IPS-18c (cell line): ENCODE results near the gene BLM.
"Not testable (repeated sequence)": the region's sequence is repeated elsewhere in the genome, so short reads cannot be mapped to it uniquely, and the experiment has no call there.

Source experiments
- H3K4me3 ChIP-seq: 2 replicates; pipeline ENCODE4 v1.7.0; 2013; ENCODE audit warnings: low read depth, mild to moderate bottlenecking, low read length, moderate library complexity; ENCODE audit not compliant: insufficient read depth
- H3K9me3 ChIP-seq: one replicate; pipeline ENCODE4 v1.6.1; 2013; ENCODE audit warnings: mild to moderate bottlenecking, low read length, moderate library complexity; ENCODE audit not compliant: control insufficient read depth, insufficient read depth

BLM gene

DNA sequence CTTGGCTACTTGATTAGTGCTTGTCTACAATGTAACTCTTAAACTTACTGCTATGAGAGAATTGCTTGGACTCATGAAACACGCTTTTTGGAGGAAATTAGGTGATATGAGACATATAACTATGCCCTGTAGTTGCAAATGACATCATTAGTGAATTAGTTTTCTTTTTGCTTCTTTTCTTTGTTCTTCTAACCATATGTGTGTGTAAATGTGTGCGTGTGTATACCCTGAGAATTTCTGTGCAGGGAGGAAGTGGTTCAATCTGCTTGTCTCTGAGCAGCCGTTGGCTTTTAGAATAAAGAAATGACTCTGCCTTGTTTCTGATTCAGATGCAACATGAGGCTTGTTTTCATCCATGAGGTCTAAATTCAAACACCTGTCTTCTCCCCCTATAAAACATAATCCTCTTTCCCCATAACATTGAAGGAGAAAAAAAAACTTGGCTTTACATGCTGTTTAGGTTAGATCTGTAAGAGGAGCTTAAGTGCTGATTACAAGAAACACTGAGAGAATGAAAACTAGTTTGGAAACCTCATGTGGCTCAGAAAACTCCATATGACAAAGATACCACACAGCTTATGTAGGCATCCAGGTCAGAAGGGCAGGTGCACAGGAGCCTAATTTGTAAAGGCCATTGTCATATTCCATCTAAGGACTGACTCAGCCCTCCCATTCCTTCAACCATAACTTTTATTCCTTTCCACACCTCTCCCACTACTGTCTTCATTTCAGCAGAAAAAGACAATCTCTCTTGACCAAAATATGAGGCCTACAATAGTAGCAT, 30.5 kb upstream of the BLM start:
- H3K4me3 ChIP-seq = no peak overlapping the region
- H3K9me3 ChIP-seq = no peaks in the 10 kb centered on the region

- not testable (repeated sequence) for H3K4me3 ChIP-seq
Measured at GRCh38 chr15:90689326-90689961, 27.7 kb upstream of the BLM start.

GRCh38 chr15:90690585-90690984, 26.6 kb upstream of the BLM start:
- Histone ChIP-seq H3K9me3 (no peaks in the 10 kb centered on the region), H3K4me3 (no peak overlapping the region)

More at GRCh38 chr15:90689326-90689961, 27.7 kb upstream of the BLM start:
- not testable (repeated sequence) for H3K9me3 ChIP-seq

- Histone ChIP-seq H3K4me3 (no peak overlapping the region), H3K9me3 (no peaks in the 10 kb centered on the region)
Measured at GRCh38 chr15:90691369-90691768, 25.8 kb upstream of the BLM start.

DNA sequence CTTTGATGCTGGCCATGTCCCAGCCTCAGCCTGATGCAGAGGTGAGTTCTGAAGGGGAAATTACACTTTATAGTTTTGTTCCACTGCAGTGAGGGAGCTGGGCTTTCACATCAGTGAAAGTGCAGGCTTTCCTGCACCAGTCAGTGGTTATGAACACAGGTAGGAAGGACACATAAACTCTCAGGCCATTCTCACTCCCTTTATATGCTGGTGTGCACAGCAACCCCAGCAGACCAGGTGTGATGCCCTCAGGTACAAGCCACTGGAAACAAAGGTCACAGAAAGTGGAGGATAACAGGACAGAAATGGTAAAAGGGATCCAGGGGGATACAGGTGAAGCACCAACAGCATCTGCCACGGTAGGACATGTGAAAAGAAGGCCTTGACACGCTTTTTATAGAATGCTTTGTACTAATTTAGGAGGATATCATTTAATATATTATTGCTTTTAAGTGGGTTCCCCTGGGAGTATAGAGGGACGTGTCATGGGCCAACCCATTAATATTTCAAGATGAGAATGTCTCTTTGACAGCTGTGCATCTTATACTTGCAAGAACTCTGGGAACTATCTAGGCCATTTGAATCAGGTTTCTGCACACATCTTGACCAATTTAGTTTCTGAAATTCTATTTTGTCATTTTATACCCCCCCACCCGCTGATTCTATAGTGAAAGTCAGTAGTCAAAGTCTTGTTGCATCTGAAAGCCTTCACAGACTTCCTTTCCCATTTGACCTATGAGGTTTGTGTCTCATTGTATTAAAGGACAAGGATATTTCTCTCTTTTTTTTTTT, 25.0 kb upstream of the BLM start:
- no peaks in the 10 kb centered on the region for H3K9me3 ChIP-seq
- H3K4me3 ChIP-seq = no peak overlapping the region

DNA sequence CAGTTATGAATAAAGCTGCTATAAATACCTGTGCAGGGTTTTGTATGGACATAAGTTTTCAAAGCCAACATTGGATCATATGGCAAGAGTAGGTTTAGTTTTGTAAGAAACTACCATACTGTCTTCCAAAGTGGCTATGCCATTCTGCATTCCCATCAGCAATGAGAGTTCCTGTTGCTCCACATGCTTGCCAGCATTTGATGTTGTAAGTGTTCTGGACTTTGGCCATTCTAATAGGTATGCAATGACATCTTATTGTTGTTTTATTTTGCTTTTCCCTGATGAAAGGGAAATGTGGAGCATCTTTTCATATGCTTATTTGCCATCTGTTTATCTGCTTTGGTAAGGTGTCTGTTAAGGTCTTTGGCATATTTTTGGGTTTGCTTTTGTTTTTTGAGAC, 22.2 kb upstream of the BLM start:
- H3K4me3 ChIP-seq = no peak overlapping the region
- peaks cover 2% of the 10 kb centered on the region for H3K9me3 ChIP-seq

- Histone ChIP-seq H3K9me3 (peaks cover 2% of the 10 kb centered on the region), H3K4me3 (no peak overlapping the region)
Measured at GRCh38 chr15:90697175-90697574, 20.0 kb upstream of the BLM start.

- no peak overlapping the region for H3K4me3 ChIP-seq
- H3K9me3 ChIP-seq = peaks cover 2% of the 10 kb centered on the region
Measured at GRCh38 chr15:90698629-90699028, 18.5 kb upstream of the BLM start.

DNA sequence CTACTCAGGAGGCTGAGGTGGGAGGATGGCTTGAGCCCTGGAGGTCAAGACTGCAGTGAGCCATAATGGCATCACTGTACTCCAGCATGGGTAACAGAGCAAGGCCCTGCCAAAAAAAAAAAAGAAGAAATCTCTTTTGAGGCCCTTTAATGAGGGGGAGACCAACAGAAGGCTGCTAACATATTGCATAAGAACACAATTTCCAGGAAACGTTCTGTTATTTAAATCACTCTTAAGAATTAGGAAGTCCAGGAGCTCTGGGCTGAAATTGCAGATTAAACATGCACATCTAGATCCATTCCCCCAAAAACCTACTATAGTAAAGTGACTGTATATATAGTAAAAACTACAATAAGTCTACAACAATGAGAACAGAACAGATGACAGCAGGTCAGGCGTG, 16.1 kb upstream of the BLM start:
- Histone ChIP-seq H3K4me3 (no peak overlapping the region), H3K9me3 (peaks cover 2% of the 10 kb centered on the region)

DNA sequence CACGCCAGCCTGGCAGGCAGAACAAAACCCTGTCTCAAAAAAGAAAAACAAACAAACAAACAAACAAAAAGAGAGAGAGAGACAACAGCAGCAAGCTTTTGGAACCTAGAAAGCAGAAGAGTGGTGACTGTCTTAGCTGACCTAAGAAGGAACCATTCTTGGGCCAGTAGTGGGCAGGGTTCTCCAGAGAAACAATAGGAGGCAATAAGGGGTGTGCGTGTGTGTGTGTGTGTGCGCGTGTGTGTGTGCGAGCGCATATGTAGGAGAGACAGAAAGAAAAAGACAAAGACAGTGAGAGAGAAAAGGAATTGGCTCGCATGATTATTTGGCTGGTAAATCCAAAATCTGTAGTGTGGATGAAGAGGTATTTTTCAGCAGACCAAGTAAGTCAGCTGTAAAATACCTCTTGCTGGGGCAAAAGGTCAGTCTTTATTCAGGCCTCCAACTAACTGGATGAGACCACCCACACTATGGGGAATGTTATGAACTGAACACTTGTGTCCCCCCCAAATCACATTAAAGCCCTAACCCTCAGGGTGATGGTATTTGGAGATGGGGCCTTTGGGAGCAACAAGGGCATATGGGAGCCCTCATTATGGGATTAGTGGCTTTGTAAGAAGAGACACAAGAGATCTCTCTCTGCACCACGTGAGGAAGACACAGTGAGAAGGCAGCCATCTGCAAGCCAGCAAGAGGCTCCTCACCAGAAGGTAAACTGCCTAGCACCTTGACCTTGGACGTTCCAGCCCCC, 15.1 kb upstream of the BLM start:
- peaks cover 2% of the 10 kb centered on the region for H3K9me3 ChIP-seq
- H3K4me3 ChIP-seq = no peak overlapping the region

- Histone ChIP-seq H3K9me3 (no peaks in the 10 kb centered on the region), H3K4me3 (no peak overlapping the region)
Measured at GRCh38 chr15:90703455-90703854, 13.7 kb upstream of the BLM start.

DNA sequence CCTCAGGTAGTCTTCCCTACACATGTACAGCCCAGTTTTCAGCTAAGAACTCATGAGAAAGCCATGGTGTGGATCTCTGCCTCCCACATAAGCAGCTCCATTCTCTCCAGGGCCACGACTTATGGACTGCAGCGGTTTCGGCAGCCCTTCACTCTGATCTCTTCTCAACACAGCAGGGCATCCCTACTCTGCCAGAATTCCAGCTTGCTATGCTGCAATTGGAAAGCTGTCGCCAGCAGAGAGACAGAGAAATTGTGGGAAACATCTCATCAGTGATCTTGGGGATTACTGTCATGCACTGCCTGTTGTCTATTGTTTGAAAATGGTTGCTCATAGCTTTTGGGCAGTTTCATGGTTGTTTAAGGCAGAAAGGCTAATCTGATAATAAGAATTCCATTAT, 11.9 kb upstream of the BLM start:
- no peak overlapping the region for H3K4me3 ChIP-seq
- no peaks in the 10 kb centered on the region for H3K9me3 ChIP-seq

DNA sequence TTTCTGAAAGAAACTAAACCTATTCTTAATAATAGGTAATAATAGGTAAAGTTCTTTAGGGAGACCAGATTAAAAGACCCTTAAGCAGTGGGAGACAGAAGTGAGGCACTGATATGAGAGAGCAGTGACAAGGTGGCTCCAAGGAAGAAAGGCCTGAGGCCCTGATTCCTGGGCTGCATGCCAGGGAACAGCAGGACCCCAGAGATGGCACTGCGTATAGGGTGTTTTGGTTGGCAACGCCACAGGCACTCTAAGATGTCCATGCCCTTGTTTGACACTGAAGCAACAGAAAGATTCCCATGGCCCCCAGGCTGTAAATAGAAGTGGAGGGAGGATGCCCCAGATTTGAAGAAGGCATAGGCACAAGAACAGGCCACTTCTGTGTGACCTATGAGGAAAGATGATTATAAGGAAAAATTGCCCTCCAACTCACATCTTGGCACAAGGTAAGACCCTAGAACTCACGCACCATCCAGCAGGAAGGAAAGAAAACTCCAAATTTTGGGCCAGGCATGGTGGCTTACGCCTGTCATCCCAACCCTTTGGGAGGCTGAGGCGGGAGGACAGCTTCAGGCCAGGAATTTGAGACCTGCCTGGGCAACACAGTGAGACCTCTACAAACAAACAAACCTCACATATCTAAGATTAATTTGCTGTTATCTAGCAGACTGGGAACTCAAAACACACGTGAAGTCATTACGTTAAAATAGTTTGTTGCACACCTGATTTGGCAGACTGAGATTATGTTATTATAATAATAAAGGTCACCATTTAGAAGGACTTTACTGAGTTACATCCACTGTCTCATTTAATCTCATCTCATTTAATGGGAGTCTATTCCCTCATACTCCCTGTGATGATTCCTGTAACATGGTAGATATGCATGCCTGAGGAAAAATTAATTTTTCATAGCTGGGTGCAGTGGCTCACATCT, 10.5 kb upstream of the BLM start:
- Histone ChIP-seq H3K4me3 (no peak overlapping the region), H3K9me3 (no peaks in the 10 kb centered on the region)

- H3K4me3 ChIP-seq = no peak overlapping the region
- H3K9me3 ChIP-seq = no peaks in the 10 kb centered on the region
Measured at GRCh38 chr15:90707489-90707888, 9.7 kb upstream of the BLM start.

GRCh38 chr15:90708516-90708915, 8.6 kb upstream of the BLM start:
- no peaks in the 10 kb centered on the region for H3K9me3 ChIP-seq
- H3K4me3 ChIP-seq = no peak overlapping the region

- H3K4me3 ChIP-seq = no peak overlapping the region
- H3K9me3 ChIP-seq = no peaks in the 10 kb centered on the region
Measured at GRCh38 chr15:90709278-90709677, 7.9 kb upstream of the BLM start.
